Measurements from ENCODE around the gene EMC7.
"Not testable (repeated sequence)": the region's sequence is repeated elsewhere in the genome, so short reads cannot be mapped to it uniquely, and the experiment has no call there.

The EMC7 gene

DNA sequence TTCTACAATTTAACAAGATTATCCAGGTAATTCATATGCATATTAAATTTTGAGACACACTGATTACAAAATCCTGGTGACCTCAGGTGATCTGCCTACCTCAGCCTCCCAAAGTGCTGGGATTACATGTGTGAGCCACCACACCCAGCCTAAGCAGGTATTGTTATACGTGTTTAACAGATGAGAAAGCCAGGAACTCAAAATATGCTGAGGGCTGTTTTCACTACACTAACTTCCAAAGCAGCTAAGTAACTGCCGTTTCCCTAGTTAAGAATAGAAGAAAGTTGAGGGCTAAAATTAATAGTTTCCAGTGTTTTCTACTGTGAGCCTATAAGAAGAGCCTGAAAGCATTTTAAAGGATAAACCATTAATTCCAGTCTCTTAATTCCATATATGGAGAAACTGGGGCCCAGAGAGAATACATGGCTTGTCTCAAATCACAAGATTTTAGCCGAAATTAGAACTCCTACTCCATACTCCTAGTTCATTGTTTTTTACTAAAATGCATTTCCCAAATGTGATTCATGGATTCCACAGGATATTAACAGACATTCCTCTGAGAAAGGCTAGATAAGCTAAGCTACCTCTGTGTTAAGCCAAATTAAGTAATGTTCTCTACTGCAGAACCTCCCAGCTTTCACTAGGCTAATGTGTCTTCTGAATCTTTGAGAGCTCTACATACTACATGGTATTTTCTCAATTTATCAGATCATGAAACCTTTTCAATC is 45.6 kb downstream of the EMC7 start:
- no peaks in the 10 kb centered on the region for H3K36me3 ChIP-seq
- peaks cover 0 to 23% (median 6%) of the 10 kb centered on the region in 4 donors for H3K4me1 ChIP-seq
- no peak overlapping the region for H3K4me3 ChIP-seq
- no peak for DNase-seq
- intact Hi-C loops (cut with DNase I; ENCODE audit: low total_unique reads), result no loop called here
- no peaks in the 10 kb centered on the region for H3K27me3 ChIP-seq
- peak overlapping the region; percentile 65 to 75 for H3K27ac ChIP-seq
- TF ChIP-seq, protein P1, sequence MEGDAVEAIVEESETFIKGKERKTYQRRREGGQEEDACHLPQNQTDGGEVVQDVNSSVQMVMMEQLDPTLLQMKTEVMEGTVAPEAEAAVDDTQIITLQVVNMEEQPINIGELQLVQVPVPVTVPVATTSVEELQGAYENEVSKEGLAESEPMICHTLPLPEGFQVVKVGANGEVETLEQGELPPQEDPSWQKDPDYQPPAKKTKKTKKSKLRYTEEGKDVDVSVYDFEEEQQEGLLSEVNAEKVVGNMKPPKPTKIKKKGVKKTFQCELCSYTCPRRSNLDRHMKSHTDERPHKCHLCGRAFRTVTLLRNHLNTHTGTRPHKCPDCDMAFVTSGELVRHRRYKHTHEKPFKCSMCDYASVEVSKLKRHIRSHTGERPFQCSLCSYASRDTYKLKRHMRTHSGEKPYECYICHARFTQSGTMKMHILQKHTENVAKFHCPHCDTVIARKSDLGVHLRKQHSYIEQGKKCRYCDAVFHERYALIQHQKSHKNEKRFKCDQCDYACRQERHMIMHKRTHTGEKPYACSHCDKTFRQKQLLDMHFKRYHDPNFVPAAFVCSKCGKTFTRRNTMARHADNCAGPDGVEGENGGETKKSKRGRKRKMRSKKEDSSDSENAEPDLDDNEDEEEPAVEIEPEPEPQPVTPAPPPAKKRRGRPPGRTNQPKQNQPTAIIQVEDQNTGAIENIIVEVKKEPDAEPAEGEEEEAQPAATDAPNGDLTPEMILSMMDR (IDR thresholded peaks at IDR 0.05), result no peak
- peaks cover 0 to 4% (median 0%) of the 10 kb centered on the region in 3 donors for H3K9me3 ChIP-seq

DNA sequence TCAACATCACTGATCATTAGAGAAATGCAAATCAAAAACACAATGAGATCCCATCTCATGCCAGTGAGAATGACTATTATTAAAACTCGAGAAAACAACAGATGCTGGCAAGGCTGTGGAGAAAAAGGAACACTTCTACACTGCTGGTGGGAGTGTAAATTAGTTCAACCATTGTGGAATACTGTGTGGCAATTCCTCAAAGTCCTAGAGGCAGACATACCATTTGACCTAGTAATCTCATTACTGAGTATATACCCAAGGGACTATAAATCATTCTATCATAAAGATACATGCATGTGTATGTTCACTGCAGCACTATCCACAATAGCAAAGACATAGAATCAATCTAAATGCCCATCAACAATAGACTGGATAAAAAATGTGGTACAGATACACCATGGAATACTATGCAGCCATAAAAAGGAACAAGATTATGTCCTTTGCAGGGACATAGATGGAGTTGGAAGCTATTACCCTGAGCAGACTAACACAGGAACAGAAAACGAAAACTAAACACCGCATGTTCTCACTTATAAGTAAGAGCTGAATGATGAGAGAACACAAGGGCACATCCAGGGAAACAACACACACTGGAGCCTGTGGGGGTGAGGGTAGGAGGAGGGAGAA is 47.5 kb downstream of the EMC7 start:
- Histone ChIP-seq H3K36me3 (no peaks in the 10 kb centered on the region), H3K4me1 (peaks cover 0 to 25% (median 6%) of the 10 kb centered on the region in 4 donors), H3K9me3 (peaks cover 0 to 13% (median 0%) of the 10 kb centered on the region in 3 donors), H3K4me3 (no peak overlapping the region), H3K27me3 (no peaks in the 10 kb centered on the region), H3K27ac (no peak overlapping the region)
- no peak for DNase-seq
- intact Hi-C loops (cut with DNase I; ENCODE audit: low total_unique reads), result no loop called here
- TF ChIP-seq, protein P1 (IDR thresholded peaks at IDR 0.05), result no peak

DNA sequence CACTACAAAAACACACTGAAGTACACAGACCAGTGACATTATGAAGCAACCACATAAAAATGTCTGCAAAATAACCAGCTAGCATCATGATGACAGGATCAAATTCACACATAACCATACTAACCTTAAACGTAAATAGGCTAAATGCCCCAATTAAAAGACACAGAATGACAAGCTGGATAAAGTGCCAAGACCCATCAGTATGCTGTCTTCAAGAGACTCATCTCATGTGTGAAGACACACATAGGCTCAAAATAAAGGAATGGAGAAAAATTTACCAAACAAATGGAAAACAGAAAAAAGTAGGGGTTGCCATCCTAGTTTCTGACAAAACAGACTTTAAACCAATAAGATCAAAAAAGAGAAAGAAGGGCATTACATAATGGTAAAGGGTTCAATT is 51.3 kb downstream of the EMC7 start:
- H3K27me3 ChIP-seq, H3K36me3 ChIP-seq, H3K4me3 ChIP-seq, DNase-seq, H3K4me1 ChIP-seq, H3K27ac ChIP-seq: not testable (repeated sequence)
- H3K9me3 ChIP-seq, result peaks cover 0 to 13% (median 0%) of the 10 kb centered on the region in 3 donors
- intact Hi-C loops (cut with DNase I; ENCODE audit: low total_unique reads), result loop anchor here (2.0 kb wide), 1 partner anchor 24 kb away; no protein-coding TSS in a partner anchor

DNA sequence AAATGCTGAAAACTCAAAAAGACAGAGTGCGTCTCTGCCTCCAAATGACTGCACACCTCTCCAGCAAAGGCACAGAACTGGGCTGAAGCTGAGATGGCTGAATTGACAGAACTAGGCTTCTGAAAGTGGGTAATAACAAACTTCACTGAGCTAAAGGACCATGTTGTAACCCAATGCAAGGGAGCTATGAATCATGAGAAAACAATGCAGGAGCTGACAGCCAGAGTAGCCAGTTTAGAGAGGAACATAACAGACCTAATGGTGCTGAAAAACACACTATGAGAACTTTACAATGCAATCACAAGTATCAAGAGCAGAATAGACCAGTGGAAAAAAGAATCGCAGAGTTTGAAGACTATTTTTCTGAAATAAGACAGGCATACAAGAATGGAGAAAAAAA is 52.5 kb downstream of the EMC7 start:
- H3K4me3 ChIP-seq, result no peak overlapping the region
- no peak overlapping the region for H3K27ac ChIP-seq
- TF ChIP-seq, protein P1 (IDR thresholded peaks at IDR 0.05), result no peak
- intact Hi-C loops (cut with DNase I; ENCODE audit: low total_unique reads), result no loop called here
- peaks cover 0 to 13% (median 0%) of the 10 kb centered on the region in 3 donors for H3K9me3 ChIP-seq
- no peak for DNase-seq
- H3K4me1 ChIP-seq, result peaks cover 0 to 7% (median 0%) of the 10 kb centered on the region in 4 donors
- H3K27me3 ChIP-seq, result no peaks in the 10 kb centered on the region
- no peaks in the 10 kb centered on the region for H3K36me3 ChIP-seq

DNA sequence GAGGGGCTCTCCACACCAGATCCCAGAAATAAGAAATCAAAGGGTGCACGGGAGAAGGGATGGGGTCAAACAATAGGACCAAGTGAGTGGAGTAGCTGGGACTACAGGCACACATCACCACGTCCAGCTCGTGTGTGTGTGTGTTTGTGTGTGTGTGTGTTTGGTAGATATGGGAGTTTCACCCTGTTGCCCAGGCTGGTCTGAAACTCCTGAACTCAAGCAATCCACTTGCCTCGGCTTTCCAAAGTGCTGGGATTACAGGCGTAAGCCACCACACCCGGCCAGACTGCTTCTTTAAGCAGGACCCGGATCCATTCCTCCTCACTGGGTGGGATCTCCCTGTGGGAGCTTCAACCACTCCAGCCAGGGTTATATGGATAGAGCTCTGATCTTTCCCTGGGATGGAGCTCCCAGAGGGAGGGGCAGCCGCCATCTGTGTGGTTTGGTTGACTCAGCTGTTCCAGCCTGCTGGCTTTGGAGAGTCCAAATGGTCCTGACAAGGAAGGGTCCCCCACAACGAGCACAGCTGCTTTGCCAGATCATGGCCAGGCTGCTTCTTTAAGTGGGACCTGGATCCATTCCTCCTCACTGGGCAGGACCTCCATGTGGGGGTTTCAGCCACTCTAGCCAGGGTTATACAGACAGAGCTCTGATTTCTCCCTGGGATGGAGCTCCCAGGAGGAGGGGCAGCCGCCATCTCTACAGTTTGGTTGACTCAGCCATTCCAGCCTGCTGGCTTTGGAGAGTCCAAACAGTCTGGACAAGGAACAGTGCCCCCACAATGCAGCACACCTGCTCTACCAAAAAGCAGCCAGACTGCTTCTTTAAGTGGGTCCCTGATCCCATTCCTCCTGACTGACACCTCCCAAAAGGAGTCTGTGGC is 53.5 kb downstream of the EMC7 start:
- Histone ChIP-seq H3K27ac (no peak overlapping the region), H3K9me3 (peaks cover 0 to 13% (median 0%) of the 10 kb centered on the region in 3 donors), H3K4me3 (no peak overlapping the region), H3K36me3 (no peaks in the 10 kb centered on the region), H3K27me3 (no peaks in the 10 kb centered on the region), H3K4me1 (peaks cover 0 to 7% (median 0%) of the 10 kb centered on the region in 4 donors)
- intact Hi-C loops (cut with DNase I; ENCODE audit: low total_unique reads), result no loop called here
- TF ChIP-seq, protein P1 (IDR thresholded peaks at IDR 0.05), result no peak
- DNase-seq, result no peak

Data from tibial artery (tissue), 4 donors.